K562 (cell line): ENCODE measurements around the gene EZH1.

ENCODE experiments used
- ATF4 ChIP-seq: fragments of 450-650 bp; formaldehyde crosslinking; IDR thresholded peaks from 2 replicates; pipeline ENCODE4 v1.4.0; 2022; ENCODE audit warnings: mild to moderate bottlenecking, moderate library complexity
- EZH2 ChIP-seq: IDR thresholded peaks from 2 replicates; pipeline ENCODE4 v1.6.1; 2012; ENCODE audit warnings: low read depth, mild to moderate bottlenecking, inconsistent platforms, low read length, borderline replicate concordance
- FOXJ3 ChIP-seq: sonication (generic); formaldehyde crosslinking; IDR thresholded peaks from 2 replicates; pipeline ENCODE4 v1.4.0; 2020; ENCODE audit warnings: mild to moderate bottlenecking, missing genetic modification reagents
- HINFP ChIP-seq: fragments of 450-650 bp; conservative IDR thresholded peaks from 2 replicates; pipeline ENCODE4 v1.6.1; 2016; ENCODE audit warnings: missing genetic modification characterization, low read depth, mild to moderate bottlenecking, control low read depth, missing compliant biosample characterization
- HMBOX1 ChIP-seq: sonication (generic); IDR thresholded peaks from 2 replicates; pipeline ENCODE4 v1.6.1; 2016
- POLR2AphosphoS5 ChIP-seq: IDR thresholded peaks from 2 replicates; pipeline ENCODE4 v1.6.1; 2011; ENCODE audit warnings: mild to moderate bottlenecking, low read depth, low read length, moderate library complexity; ENCODE audit not compliant: control insufficient read depth, insufficient read depth

GRCh38 chr17:42779304-42779935, 34.6 kb upstream of the EZH1 start:
- TF ChIP-seq ATF4 (CRISPR knock-in tag): no peak
- no peak for TF ChIP-seq EZH2
- TF ChIP-seq FOXJ3 (CRISPR knock-in tag): no peak
- TF ChIP-seq HMBOX1: no peak
- no peak for TF ChIP-seq HINFP (tag)
- no peak for TF ChIP-seq POLR2AphosphoS5
